Right lobe of liver (tissue), 6 donors: ENCODE results near the gene RAB1B. TPM values are rescaled to one million over a fixed set of nuclear protein-coding genes. Genes with fewer than 3 reads are reported as not detected.
A peak's percentile ranks its signal among the peaks of the same experiment; 100 is the strongest.

Experiments used
- ATAC-seq, 4 donors: fragments of 200-7000 bp; cut with Tn5 transposase; one replicate each; pipeline ENCODE4 v1.9.1; 2020; ENCODE audit warnings: mild to moderate bottlenecking in 4 of 4, moderate library complexity in 4 of 4
- DNase-seq, 3 donors: peaks; one replicate each; pipeline ENCODE4 v3.0.0-alpha.2; 2020
- H3K27ac ChIP-seq, 3 donors: fragments of 200-600 bp; one replicate each; pipeline ENCODE4 v1.8.0; 2022
- H3K27me3 ChIP-seq, 2 donors: fragments of 200-600 bp; one replicate each; pipeline ENCODE4 v1.8.0; 2022
- H3K36me3 ChIP-seq, 4 donors: fragments of 200-600 bp; sonication (generic) in 1 of 4; one replicate each; pipeline versions ENCODE4 v1.5.1 to v1.8.0; 2017 to 2022; ENCODE audit warnings: control low read depth in 1 of 4
- H3K4me1 ChIP-seq, 4 donors: fragments of 200-600 bp; sonication (generic) in 1 of 4; one replicate each; pipeline versions ENCODE4 v1.5.1 to v1.8.0; 2017 to 2022; ENCODE audit warnings: control low read depth in 1 of 4
- H3K4me3 ChIP-seq, 3 donors: fragments of 200-600 bp; one replicate each; pipeline ENCODE4 v1.8.0; 2022
- H3K9me3 ChIP-seq, 4 donors: fragments of 200-600 bp; sonication (generic) in 1 of 4; one replicate each; pipeline versions ENCODE4 v1.5.1 to v1.8.0; 2017 to 2022; ENCODE audit warnings: control low read depth in 1 of 4
- POLR2A ChIP-seq: fragments of 450-650 bp; IDR thresholded peaks from one replicate; pipeline ENCODE4 v1.6.1; 2017; ENCODE audit warnings: antibody characterized with exemption, mild to moderate bottlenecking
- WGBS: methylation state at CpG from one replicate; pipeline ENCODE4 v1.1.6; 2018; ENCODE audit warnings: low coverage, low lambda C conversion rate; ENCODE audit not compliant: insufficient coverage; ENCODE audit errors: missing lambda C conversion rate; 5-methylcytosine and 5-hydroxymethylcytosine counted together
- intact Hi-C, 2 donors: fragments of 100-400 bp; cut with DNase I; formaldehyde crosslinking; loops; one replicate each; pipeline versions ENCODE4 v1.11.2 to v1.14.1; 2022
- long read RNA-seq: library from polyadenylated mRNA; unstranded; transcript quantifications from one replicate; pipeline ENCODE4 v2.0.0, GENCODE V29; 2019
- total RNA-seq, 6 experiments: library from RNA; depleted of rRNA in 2 of 6; stranded (reverse); fragments of >200 nt in 2 of 6; fragmentation: NEBNext Ultra II Directional in 3 of 6; extraction: Animal tissue kit (Norgen Biotek cat#: 25700) in 3 of 6; gene quantifications; one replicate each; pipeline versions ENCODE4 v1.1.0 to v1.2.4, GENCODE V29; 2016 to 2023
- TF ChIP-seq, protein P1 (sequence below), 4 donors: fragments of 200-600 bp in 3 of 4; fragments of 450-650 bp in 1 of 4; IDR thresholded peaks; one replicate each; pipeline versions ENCODE4 v1.5.1 to v1.8.0; 2016 to 2022; ENCODE audit warnings: antibody characterized with exemption in 4 of 4, mild to moderate bottlenecking in 2 of 4
- donor health status: DM: no; HTN: yes; CAD: no.
- donor health status: DM: no; HTN: no; CAD: no.
- donor health status: DM: no; HTN: no; CAD: no.
- donor health status: DM: no; HTN: yes; CAD: no.
- donor health status: DM: no; HTN: yes; CAD: no.

RAB1B gene
- 10 to 100 TPM; 52.3 to 69.0 (median 59.6) TPM for total RNA-seq
- long read RNA-seq, partial matches to known transcripts: 0 of 8 reads
- long read RNA-seq, other reads (novel, unspliced or antisense): 7 of 8 reads

DNA sequence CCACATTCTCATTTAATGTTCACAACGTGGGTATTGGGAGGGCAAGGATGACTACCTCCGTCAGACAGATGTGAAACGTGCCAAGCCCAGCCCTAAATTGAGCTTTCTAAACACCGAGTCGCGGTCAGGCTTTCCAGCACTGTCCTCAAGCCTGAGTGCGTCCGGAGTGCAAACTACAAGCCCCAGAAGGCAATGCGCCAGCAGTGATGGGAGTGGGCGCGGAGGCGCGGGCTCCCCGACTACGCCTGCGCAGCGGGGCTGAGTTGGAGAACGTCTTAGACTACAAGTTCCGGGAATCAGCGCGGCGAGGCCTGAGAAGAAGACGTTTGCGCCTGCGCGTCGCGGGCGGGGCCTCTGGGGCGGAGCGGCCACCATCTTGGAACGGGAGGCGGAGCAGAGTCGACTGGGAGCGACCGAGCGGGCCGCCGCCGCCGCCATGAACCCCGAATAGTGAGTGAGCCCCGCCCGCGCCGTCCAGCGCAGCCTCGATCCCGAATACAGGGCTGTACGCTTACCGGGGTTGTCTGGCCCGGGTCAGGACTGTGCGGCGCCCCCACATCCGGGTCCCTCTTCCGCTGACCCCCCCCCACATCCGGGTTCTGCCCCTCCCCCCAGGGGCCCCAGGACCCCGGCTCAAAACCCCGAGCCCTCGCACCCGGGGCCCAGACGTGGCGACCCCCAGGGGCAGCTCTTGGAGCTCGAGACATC, at the start of gene RAB1B:
Gene RAB1B, plus strand, starts transcription at position 396 of the 708 bp plus-strand sequence. Its CDS starts 41 bp downstream, at position 437.
- TF ChIP-seq, protein P1, sequence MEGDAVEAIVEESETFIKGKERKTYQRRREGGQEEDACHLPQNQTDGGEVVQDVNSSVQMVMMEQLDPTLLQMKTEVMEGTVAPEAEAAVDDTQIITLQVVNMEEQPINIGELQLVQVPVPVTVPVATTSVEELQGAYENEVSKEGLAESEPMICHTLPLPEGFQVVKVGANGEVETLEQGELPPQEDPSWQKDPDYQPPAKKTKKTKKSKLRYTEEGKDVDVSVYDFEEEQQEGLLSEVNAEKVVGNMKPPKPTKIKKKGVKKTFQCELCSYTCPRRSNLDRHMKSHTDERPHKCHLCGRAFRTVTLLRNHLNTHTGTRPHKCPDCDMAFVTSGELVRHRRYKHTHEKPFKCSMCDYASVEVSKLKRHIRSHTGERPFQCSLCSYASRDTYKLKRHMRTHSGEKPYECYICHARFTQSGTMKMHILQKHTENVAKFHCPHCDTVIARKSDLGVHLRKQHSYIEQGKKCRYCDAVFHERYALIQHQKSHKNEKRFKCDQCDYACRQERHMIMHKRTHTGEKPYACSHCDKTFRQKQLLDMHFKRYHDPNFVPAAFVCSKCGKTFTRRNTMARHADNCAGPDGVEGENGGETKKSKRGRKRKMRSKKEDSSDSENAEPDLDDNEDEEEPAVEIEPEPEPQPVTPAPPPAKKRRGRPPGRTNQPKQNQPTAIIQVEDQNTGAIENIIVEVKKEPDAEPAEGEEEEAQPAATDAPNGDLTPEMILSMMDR (IDR thresholded peaks at IDR 0.05): no peak
- TF ChIP-seq POLR2A: peak; percentile 49
- peak; percentile 87 to 93 (median 88) for ATAC-seq
- peak; percentile 100 for DNase-seq
- peak within 1 kb of the TSS; percentile 86 to 96 (median 91) for H3K27ac ChIP-seq
- no peaks in the 10 kb centered on the region for H3K27me3 ChIP-seq
- H3K36me3 ChIP-seq: peaks cover 0 to 18% (median 16%) of the 10 kb centered on the region in 4 donors
- H3K9me3 ChIP-seq: no peaks in the 10 kb centered on the region
- intact Hi-C loops: no loop called here
- H3K4me1 ChIP-seq: peaks cover 0 to 8% (median 2%) of the 10 kb centered on the region in 4 donors
- WGBS: 2% methylated on average over 13 of the region's 64 CpGs
- peak within 1 kb of the TSS; percentile 81 to 97 (median 90) for H3K4me3 ChIP-seq

DNA sequence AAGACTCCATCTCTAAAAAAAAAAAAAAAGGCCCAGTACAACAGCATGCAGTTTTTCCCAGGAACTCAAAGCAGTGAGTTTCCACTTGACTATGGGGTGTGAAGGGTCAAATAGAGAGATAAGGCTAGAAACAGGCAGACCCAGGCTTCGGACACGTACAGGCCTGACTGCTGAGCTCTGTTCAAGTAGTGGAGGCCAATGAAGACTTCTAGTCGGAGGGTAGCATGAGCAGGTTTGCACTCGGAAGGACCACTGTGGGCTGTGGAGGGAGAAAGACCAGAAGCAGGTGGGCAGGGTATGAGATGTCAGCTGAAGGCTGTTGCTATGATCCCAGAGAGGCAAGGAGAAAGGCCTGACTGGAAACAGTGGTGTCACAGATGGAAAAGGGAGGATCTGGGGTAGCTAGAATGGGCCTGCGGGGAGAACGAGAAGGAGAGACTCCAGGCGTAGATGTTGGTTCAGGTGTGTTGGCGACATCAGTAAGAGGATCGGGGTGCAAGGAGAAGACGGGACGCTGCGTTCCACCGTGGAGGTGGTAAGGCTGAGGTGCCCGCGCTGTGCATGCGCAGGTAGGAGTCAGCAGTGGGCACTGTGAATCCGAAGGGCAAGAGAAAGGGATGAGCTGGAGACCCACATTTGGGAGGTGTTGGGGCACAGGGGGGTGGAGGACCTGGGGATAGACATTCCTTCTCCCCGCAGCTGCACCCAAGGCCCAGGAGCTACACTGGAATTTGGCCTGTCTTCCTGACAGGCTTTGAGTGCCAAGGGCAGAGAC, 49.4 kb upstream of the RAB1B start:
- WGBS: 93% methylated on average over 17 of the region's 18 CpGs
- Histone ChIP-seq H3K9me3 (no peaks in the 10 kb centered on the region), H3K4me3 (no peak overlapping the region), H3K27ac (no peak overlapping the region), H3K27me3 (no peaks in the 10 kb centered on the region), H3K36me3 (peaks cover 0 to 2% (median 0%) of the 10 kb centered on the region in 4 donors), H3K4me1 (no peaks in the 10 kb centered on the region)
- DNase-seq (peak in 1 of 3 donors; percentile 34), ATAC-seq (no peak)
- intact Hi-C loops: no loop called here
- no peak for TF ChIP-seq POLR2A
- TF ChIP-seq, protein P1 (IDR thresholded peaks at IDR 0.05): no peak

DNA sequence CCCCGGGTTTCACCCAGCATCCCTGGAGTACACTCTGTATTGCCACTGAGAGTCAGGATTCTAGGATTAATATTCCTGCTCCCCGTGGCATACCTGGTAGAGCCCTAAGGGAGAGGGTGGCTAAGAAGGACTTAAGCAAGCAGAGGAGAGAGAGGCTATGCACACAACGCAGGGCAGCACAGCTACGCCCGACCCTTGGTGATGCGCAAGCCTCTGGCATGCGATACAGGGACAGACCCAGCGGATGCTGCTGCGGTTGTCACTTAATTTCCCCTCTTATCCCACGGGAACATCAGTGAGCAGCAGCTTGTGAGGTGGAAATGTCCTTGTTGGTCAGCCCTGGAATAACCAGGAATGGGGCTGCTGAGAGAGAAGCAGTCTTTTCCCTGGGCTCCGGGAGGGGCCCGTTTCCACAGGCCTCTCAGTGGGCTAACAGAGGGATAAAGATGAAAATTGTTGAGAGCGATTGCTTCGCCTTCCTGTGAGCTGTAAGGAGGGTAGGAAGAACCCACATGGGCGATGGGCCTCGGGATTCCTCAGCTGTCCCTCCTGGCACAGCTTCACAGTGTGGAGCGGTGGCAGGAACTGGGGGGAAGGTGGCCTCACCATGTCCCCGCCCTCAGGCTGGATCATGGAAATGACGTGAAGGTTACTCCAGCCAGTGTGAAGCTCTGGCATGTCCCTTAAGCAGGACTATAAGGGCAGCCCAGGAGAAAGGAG, 48.4 kb upstream of the RAB1B start:
- peak in 2 of 3 donors; percentile 8 to 41 for DNase-seq
- H3K36me3 ChIP-seq: peaks cover 0 to 1% (median 0%) of the 10 kb centered on the region in 4 donors
- H3K9me3 ChIP-seq: no peaks in the 10 kb centered on the region
- H3K4me1 ChIP-seq: no peaks in the 10 kb centered on the region
- intact Hi-C loops: loop anchor here (10.0 kb wide), 1 partner anchor 65 kb away; the partner anchor contains the start of gene YIF1A (in 2 of the 2)
- H3K27me3 ChIP-seq: no peaks in the 10 kb centered on the region
- ATAC-seq: no peak
- WGBS: 85% methylated on average over 5 of the region's 19 CpGs
- no peak overlapping the region for H3K4me3 ChIP-seq
- TF ChIP-seq POLR2A: no peak
- TF ChIP-seq, protein P1 (IDR thresholded peaks at IDR 0.05): no peak
- H3K27ac ChIP-seq: no peak overlapping the region

DNA sequence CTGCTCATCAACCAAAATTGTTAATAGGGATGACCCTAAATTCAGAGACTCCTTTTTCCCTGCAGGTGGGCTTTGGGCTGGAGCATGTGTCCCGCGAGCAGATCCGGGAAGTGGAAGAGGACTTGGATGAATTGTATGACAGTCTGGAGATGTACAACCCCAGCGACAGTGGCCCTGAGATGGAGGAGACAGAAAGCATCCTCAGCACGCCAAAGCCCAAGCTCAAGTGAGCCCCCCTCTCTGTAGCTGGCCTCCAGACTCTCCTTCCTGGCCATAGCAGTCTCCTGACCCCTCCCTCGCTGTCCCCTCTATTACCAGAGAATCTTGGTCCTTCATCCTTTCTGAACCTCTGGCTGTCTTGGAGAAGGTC, 47.9 kb upstream of the RAB1B start:
- WGBS: 80% methylated on average over 1 of the region's 6 CpGs
- intact Hi-C loops: loop anchor here (10.0 kb wide), 1 partner anchor 64 kb away; the partner anchor contains the start of gene YIF1A (in 2 of the 2)
- Histone ChIP-seq H3K4me1 (no peaks in the 10 kb centered on the region), H3K9me3 (no peaks in the 10 kb centered on the region), H3K27ac (no peak overlapping the region), H3K27me3 (no peaks in the 10 kb centered on the region), H3K4me3 (no peak overlapping the region), H3K36me3 (no peaks in the 10 kb centered on the region)
- TF ChIP-seq POLR2A: no peak
- TF ChIP-seq, protein P1 (IDR thresholded peaks at IDR 0.05): no peak
- no peak for ATAC-seq
- DNase-seq: peak in 2 of 3 donors; percentile 20 to 31
